Brain microvascular endothelial cell (primary cell): ENCODE measurements around the gene DNMT3A.

Experiments
- DNase-seq: peaks from one replicate; pipeline ENCODE4 v3.0.0-alpha.2; 2020
- H3K27ac ChIP-seq: fragments of 250-450 bp; sonication (Bioruptor Pico); 2 replicates; pipeline ENCODE4 v1.5.1; 2020; ENCODE audit warnings: mild to moderate bottlenecking, moderate library complexity
- H3K27me3 ChIP-seq: fragments of 250-450 bp; sonication (Bioruptor Pico); replicated peaks from 2 replicates; pipeline ENCODE4 v1.5.1; 2020; ENCODE audit warnings: mild to moderate bottlenecking
- H3K36me3 ChIP-seq: fragments of 250-450 bp; sonication (Bioruptor Pico); replicated peaks from 2 replicates; pipeline ENCODE4 v1.5.1; 2020; ENCODE audit warnings: mild to moderate bottlenecking
- H3K4me3 ChIP-seq: 2 replicates; pipeline ENCODE4 v1.5.1; 2011; ENCODE audit warnings: low read depth, mild to moderate bottlenecking, control low read depth, low read length, moderate library complexity
- CTCF ChIP-seq: IDR thresholded peaks from 2 replicates; pipeline ENCODE4 v1.5.1; 2011; ENCODE audit warnings: low read depth, mild to moderate bottlenecking, moderate library complexity, low read length, control low read depth, inconsistent platforms; ENCODE audit errors: missing control alignments
- in situ Hi-C: cut with HindIII; loops from 2 replicates; pipeline ENCODE4 v1.10.0; 2017; ENCODE audit warnings: low sequenced_read_pairs, low pct_ligation_motif_present

The DNMT3A gene

GRCh38 chr2:25363733-25364132, 22.0 kb upstream of the DNMT3A start:
- H3K4me3 ChIP-seq: no peak overlapping the region
- in situ Hi-C loops: no loop called here

GRCh38 chr2:25362434-25363145, 20.9 kb upstream of the DNMT3A start:
- Histone ChIP-seq H3K27ac (no peak overlapping the region), H3K27me3 (no peaks in the 10 kb centered on the region), H3K36me3 (no peaks in the 10 kb centered on the region), H3K4me3 (peak overlapping the region; percentile 43)
- TF ChIP-seq CTCF: no peak
- DNase-seq: no peak
- in situ Hi-C loops: no loop called here

More at GRCh38 chr2:25363733-25364132, 22.0 kb upstream of the DNMT3A start:
- H3K27ac ChIP-seq: no peak overlapping the region
- TF ChIP-seq CTCF: no peak
- no peaks in the 10 kb centered on the region for H3K36me3 ChIP-seq
- H3K27me3 ChIP-seq: no peaks in the 10 kb centered on the region
- no peak for DNase-seq

- in situ Hi-C loops: no loop called here
- peak overlapping the region; percentile 43 for H3K4me3 ChIP-seq
Measured at GRCh38 chr2:25362049-25362433, 20.3 kb upstream of the DNMT3A start.

GRCh38 chr2:25361261-25362048, 19.7 kb upstream of the DNMT3A start:
- no peak for TF ChIP-seq CTCF
- Histone ChIP-seq H3K36me3 (no peaks in the 10 kb centered on the region), H3K27ac (no peak overlapping the region), H3K27me3 (no peaks in the 10 kb centered on the region), H3K4me3 (peak overlapping the region; percentile 26)
- in situ Hi-C loops: no loop called here
- DNase-seq: no peak

More at GRCh38 chr2:25362049-25362433, 20.3 kb upstream of the DNMT3A start:
- Histone ChIP-seq H3K27me3 (no peaks in the 10 kb centered on the region), H3K27ac (no peak overlapping the region), H3K36me3 (no peaks in the 10 kb centered on the region)
- DNase-seq: peak; percentile 85
- TF ChIP-seq CTCF: peak; percentile 98

- H3K4me3 ChIP-seq: no peak overlapping the region
- no peak for TF ChIP-seq CTCF
- H3K27ac ChIP-seq: no peak overlapping the region
- H3K36me3 ChIP-seq: no peaks in the 10 kb centered on the region
- H3K27me3 ChIP-seq: no peaks in the 10 kb centered on the region
- in situ Hi-C loops: no loop called here
- no peak for DNase-seq
Measured at GRCh38 chr2:25358836-25359235, 17.1 kb upstream of the DNMT3A start.
